ENCODE measurements around the gene PTGFRN. TPM values are rescaled to one million over a fixed set of nuclear protein-coding genes. Genes with fewer than 3 reads are reported as not detected.

The PTGFRN gene
- total RNA-seq, 1 donor from 2014 or later = 111 TPM

DNA sequence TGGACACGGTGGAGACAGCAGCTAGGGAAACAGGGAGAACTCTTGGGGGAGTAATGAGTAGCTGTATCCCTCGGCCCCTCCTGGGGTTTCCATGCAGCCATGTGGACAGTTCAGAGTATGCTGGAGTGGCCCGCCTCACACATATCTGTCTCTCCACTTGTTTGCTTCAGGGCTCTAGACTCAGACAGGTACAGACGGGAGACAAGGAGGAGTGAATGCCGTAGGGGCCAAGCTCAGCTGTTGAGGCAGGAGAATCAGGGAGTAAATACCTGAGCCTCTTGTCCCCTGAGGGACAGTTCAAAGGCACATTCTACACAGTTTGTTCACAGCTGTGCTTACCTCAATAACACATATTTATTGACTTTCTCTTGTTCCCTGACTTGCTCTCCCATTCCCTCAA, 7.7 kb upstream of the PTGFRN start:
- H3K36me3 ChIP-seq = no peaks in the 10 kb centered on the region
- H3K4me3 ChIP-seq = no peak overlapping the region
- TF ChIP-seq, protein P1, sequence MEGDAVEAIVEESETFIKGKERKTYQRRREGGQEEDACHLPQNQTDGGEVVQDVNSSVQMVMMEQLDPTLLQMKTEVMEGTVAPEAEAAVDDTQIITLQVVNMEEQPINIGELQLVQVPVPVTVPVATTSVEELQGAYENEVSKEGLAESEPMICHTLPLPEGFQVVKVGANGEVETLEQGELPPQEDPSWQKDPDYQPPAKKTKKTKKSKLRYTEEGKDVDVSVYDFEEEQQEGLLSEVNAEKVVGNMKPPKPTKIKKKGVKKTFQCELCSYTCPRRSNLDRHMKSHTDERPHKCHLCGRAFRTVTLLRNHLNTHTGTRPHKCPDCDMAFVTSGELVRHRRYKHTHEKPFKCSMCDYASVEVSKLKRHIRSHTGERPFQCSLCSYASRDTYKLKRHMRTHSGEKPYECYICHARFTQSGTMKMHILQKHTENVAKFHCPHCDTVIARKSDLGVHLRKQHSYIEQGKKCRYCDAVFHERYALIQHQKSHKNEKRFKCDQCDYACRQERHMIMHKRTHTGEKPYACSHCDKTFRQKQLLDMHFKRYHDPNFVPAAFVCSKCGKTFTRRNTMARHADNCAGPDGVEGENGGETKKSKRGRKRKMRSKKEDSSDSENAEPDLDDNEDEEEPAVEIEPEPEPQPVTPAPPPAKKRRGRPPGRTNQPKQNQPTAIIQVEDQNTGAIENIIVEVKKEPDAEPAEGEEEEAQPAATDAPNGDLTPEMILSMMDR (IDR thresholded peaks at IDR 0.05; ENCODE audit: borderline replicate concordance) = no peak
- no peaks in the 10 kb centered on the region for H3K4me1 ChIP-seq
- no peak for DNase-seq
- H3K9me3 ChIP-seq (replicated peaks) = no peaks in the 10 kb centered on the region
- intact Hi-C loops (cut with micrococcal nuclease) = no loop called here
- H3K27ac ChIP-seq (replicated peaks) = no peak overlapping the region
- H3K27me3 ChIP-seq (ENCODE audit: low read depth) = no peaks in the 10 kb centered on the region

DNA sequence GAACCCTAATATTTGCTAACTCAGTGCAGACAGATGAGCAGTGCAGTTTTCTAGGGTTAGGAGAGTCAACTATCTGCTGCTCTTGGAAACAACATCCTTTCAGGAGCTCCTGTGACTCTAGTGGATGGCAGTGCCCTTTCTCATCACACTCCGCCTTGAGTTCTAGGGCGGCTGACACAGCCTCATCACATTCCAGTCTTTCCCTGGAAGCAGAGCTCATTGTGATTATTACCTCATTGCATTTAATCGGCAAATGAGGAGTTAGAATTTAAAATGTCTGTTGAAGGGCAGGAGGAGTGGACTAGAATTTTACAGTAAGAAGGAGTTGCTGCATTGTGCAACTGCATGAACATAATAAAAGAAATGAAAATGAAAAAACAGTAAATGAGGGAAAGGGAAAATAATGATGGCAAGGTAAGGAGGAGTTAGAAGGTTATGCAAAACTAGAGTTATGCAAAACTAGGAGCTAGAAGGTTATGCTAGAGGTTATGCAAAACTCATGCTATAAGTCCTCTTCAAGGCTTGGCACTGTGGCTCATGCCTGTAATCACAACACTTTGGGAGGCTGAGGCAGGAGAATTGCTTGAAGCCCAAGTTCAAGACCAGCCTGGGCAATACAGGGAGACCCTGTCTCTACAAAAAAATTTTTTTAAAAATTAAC, 6.9 kb upstream of the PTGFRN start:
- no peak overlapping the region for H3K4me3 ChIP-seq
- TF ChIP-seq, protein P1 (IDR thresholded peaks at IDR 0.05; ENCODE audit: borderline replicate concordance) = no peak
- H3K36me3 ChIP-seq = no peaks in the 10 kb centered on the region
- DNase-seq = no peak
- H3K27ac ChIP-seq (replicated peaks) = no peak overlapping the region
- no peaks in the 10 kb centered on the region for H3K4me1 ChIP-seq
- H3K27me3 ChIP-seq (ENCODE audit: low read depth) = no peaks in the 10 kb centered on the region
- intact Hi-C loops (cut with micrococcal nuclease) = no loop called here
- H3K9me3 ChIP-seq (replicated peaks) = no peaks in the 10 kb centered on the region

DNA sequence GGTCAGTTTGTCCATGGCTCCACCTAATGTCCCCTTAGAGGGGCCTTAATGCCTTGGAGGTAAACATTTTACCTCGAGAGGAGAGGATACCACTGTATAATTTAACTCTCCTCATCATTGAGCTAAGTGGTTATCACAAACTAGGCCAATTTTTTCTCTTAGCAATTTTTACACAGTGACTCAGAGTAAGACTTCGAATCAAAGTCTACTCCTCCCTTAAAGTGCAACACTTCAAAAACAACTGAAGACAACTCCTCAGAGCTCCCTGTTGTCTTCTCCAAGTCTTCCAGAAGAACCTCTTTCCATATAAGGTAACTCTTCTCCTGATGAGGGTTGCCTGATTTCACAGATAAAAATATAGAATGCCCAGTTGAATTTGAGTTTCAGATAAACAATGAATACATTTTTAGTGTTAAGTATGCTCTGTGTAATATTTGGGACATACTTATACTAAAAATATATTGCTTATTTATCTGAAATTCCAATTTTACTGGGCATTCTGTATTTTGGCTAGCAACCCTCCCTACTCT, 4.9 kb upstream of the PTGFRN start:
- peaks cover 11% of the 10 kb centered on the region for H3K4me1 ChIP-seq
- H3K36me3 ChIP-seq = no peaks in the 10 kb centered on the region
- no peak overlapping the region for H3K27ac ChIP-seq (replicated peaks)
- H3K9me3 ChIP-seq (replicated peaks) = no peaks in the 10 kb centered on the region
- H3K27me3 ChIP-seq (ENCODE audit: low read depth) = no peaks in the 10 kb centered on the region
- TF ChIP-seq, protein P1 (IDR thresholded peaks at IDR 0.05; ENCODE audit: borderline replicate concordance) = no peak
- intact Hi-C loops (cut with micrococcal nuclease) = no loop called here
- DNase-seq = no peak
- H3K4me3 ChIP-seq = no peak overlapping the region

DNA sequence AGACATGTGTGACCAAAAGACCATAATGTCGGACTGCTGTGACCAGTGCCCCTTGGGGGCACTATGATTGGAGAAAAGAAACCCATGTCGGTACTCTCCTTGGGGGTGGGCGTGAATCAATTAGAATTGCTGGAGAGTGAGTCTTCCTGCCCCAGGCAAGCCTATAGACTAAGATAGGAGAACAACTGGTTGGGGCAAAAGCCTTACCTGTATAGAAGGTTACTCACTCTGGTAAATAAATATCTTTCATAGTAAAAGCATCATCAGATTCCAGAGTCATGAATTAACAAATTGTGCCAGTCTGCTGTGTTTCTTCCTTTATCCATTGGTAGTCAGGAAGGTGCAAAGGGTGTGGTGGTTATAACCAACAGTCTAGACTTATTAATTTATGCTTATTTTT, 2.9 kb upstream of the PTGFRN start:
- intact Hi-C loops (cut with micrococcal nuclease) = no loop called here
- Histone ChIP-seq H3K27me3 (ENCODE audit: low read depth) (no peaks in the 10 kb centered on the region), H3K36me3 (no peaks in the 10 kb centered on the region), H3K9me3 (replicated peaks) (no peaks in the 10 kb centered on the region), H3K27ac (replicated peaks) (no peak overlapping the region), H3K4me3 (no peak overlapping the region), H3K4me1 (peaks cover 29% of the 10 kb centered on the region)
- no peak for DNase-seq
- TF ChIP-seq, protein P1 (IDR thresholded peaks at IDR 0.05; ENCODE audit: borderline replicate concordance) = no peak

DNA sequence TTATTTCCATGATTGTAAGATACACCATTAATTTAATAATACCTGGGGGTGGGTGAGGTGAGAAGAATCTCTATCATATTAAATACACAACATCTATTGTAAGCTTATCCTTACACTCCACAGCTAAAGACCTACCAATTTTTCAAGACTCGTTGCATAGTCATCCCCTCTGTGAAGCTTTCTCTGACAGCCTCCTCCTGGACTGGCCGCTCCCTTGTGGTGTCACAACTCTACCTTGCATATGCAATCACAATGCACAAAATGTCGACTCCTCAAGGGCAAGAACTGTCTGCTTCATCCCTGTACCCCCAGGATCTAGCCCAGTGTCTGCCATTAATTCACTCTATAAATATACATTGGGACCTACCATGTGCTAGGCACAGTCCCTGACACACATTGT, 2.4 kb upstream of the PTGFRN start:
- no peaks in the 10 kb centered on the region for H3K9me3 ChIP-seq (replicated peaks)
- DNase-seq = no peak
- intact Hi-C loops (cut with micrococcal nuclease) = no loop called here
- peaks cover 34% of the 10 kb centered on the region for H3K4me1 ChIP-seq
- TF ChIP-seq, protein P1 (IDR thresholded peaks at IDR 0.05; ENCODE audit: borderline replicate concordance) = no peak
- H3K4me3 ChIP-seq = no peak overlapping the region
- no peak overlapping the region for H3K27ac ChIP-seq (replicated peaks)
- no peaks in the 10 kb centered on the region for H3K27me3 ChIP-seq (ENCODE audit: low read depth)
- H3K36me3 ChIP-seq = no peaks in the 10 kb centered on the region
